Keratinocyte (primary cell): Measurements from ENCODE around the gene COG5. TPM values are rescaled to one million over a fixed set of nuclear protein-coding genes. Genes with fewer than 3 reads are reported as not detected.

Experiments used
- DNase-seq: peaks from one replicate; pipeline ENCODE4 v3.0.0-alpha.2; 2011; ENCODE audit warnings: low read depth, missing footprints, low spot score
- FAIRE-seq: peaks from 2 replicates; lab custom pipeline; 2011; peaks lifted over from hg19 to GRCh38; lab: Jason Lieb, UNC
- H2AFZ ChIP-seq: 2 replicates; pipeline ENCODE4 v1.6.0; 2012; ENCODE audit warnings: low read length, control low read depth, inconsistent platforms; ENCODE audit not compliant: control insufficient read depth
- H3K27ac ChIP-seq: 2 replicates; pipeline ENCODE4 v1.5.1; 2011; ENCODE audit warnings: low read length; ENCODE audit not compliant: control insufficient read depth, insufficient read depth
- H3K27me3 ChIP-seq: 3 replicates; pipeline ENCODE4 v1.6.0; 2011; ENCODE audit warnings: low read length; ENCODE audit not compliant: control insufficient read depth, insufficient read depth; ENCODE audit errors: extremely low read depth
- H3K36me3 ChIP-seq, 2 experiments: 2 replicates in 1 of 2; 3 replicates in 1 of 2; pipeline ENCODE4 v1.5.1; 2011; ENCODE audit warnings: low read length in 2 of 2, mild to moderate bottlenecking in 1 of 2; ENCODE audit not compliant: control insufficient read depth in 2 of 2, insufficient read depth in 2 of 2; ENCODE audit errors: extremely low read depth in 1 of 2
- H3K4me1 ChIP-seq: 3 replicates; pipeline ENCODE4 v1.5.1; 2011; ENCODE audit warnings: low read length; ENCODE audit not compliant: control insufficient read depth, insufficient read depth; ENCODE audit errors: extremely low read depth
- H3K4me2 ChIP-seq: 3 replicates; pipeline ENCODE4 v1.6.0; 2011; ENCODE audit warnings: low read depth, low read length; ENCODE audit not compliant: control insufficient read depth, insufficient read depth; ENCODE audit errors: extremely low read depth
- H3K4me3 ChIP-seq, 3 experiments: fragments of 200-600 bp in 1 of 3; sonication (generic) in 1 of 3; 2 replicates in 2 of 3; 3 replicates in 1 of 3; pipeline ENCODE4 v1.5.1; 2011 to 2016; ENCODE audit warnings: low read length in 3 of 3, mild to moderate bottlenecking in 3 of 3, control low read depth in 2 of 3, inconsistent platforms in 1 of 3, low read depth in 1 of 3, mixed read lengths in 1 of 3, mixed run types in 1 of 3, moderate library complexity in 1 of 3; ENCODE audit not compliant: control insufficient read depth in 2 of 3, insufficient read depth in 2 of 3; ENCODE audit errors: extremely low read depth in 1 of 3
- H3K79me2 ChIP-seq: 2 replicates; pipeline ENCODE4 v1.6.0; 2012; ENCODE audit warnings: low read length; ENCODE audit not compliant: control insufficient read depth, insufficient read depth
- H3K9ac ChIP-seq: 3 replicates; pipeline ENCODE4 v1.6.0; 2011; ENCODE audit warnings: low read length; ENCODE audit not compliant: control insufficient read depth, insufficient read depth; ENCODE audit errors: extremely low read depth
- H3K9me1 ChIP-seq: 3 replicates; pipeline ENCODE4 v1.6.0; 2011; ENCODE audit warnings: low read length; ENCODE audit not compliant: control insufficient read depth, insufficient read depth; ENCODE audit errors: extremely low read depth
- H3K9me3 ChIP-seq: 2 replicates; pipeline ENCODE4 v1.5.1; 2012; ENCODE audit warnings: low read depth, low read length; ENCODE audit not compliant: control insufficient read depth
- H4K20me1 ChIP-seq: 3 replicates; pipeline ENCODE4 v1.6.0; 2011; ENCODE audit warnings: low read length; ENCODE audit not compliant: control insufficient read depth, insufficient read depth; ENCODE audit errors: extremely low read depth
- CTCF ChIP-seq, 3 experiments: IDR thresholded peaks in 1 of 3; conservative IDR thresholded peaks in 1 of 3; optimal IDR thresholded peaks in 1 of 3; 2 replicates in 2 of 3; 3 replicates in 1 of 3; pipeline versions ENCODE3 to v1.5.1; 2011; ENCODE audit warnings: low read length in 3 of 3, mild to moderate bottlenecking in 3 of 3, moderate library complexity in 2 of 3, control low read depth in 1 of 3, inconsistent platforms in 1 of 3; ENCODE audit not compliant: insufficient read depth in 2 of 3; ENCODE audit errors: extremely low read depth in 1 of 3
- EZH2 ChIP-seq: IDR thresholded peaks from one replicate; pipeline ENCODE4 v1.6.1; 2012; ENCODE audit warnings: inconsistent platforms, mild to moderate bottlenecking, low read length, moderate library complexity
- dilution Hi-C: fragments of 300-500 bp; cut with MboI; formaldehyde crosslinking; loops from one replicate; pipeline ENCODE4 v1.7.0; 2020; ENCODE audit warnings: low sequenced_read_pairs; ENCODE audit not compliant: extremely low pct_ligation_motif_present
- polyA plus RNA-seq, 5 experiments: library from polyadenylated mRNA; depleted of rRNA in 3 of 5; stranded (reverse) in 3 of 5; stranded (forward) in 1 of 5; unstranded in 1 of 5; fragments of >200 nt; gene quantifications; 1 replicate in 1 of 5; 2 replicates in 3 of 5; 3 replicates in 1 of 5; pipeline versions ENCODE4 v1.2.1 to v1.2.3, GENCODE V29; 2011 to 2012; ENCODE audit warnings: missing spikeins in 2 of 5, low read depth in 1 of 5, low replicate concordance in 1 of 5

Gene COG5
- polyA plus RNA-seq, 1 donor (not counting 4 experiments of a cell fraction or from before 2014, with no cell fraction given), result 50.7 TPM

GRCh38 chr7:107573537-107573936, 9.8 kb upstream of the COG5 start:
- no peak overlapping the region for H2AFZ ChIP-seq
- DNase-seq, result no peak
- no peak overlapping the region for H3K27ac ChIP-seq
- H3K9me1 ChIP-seq, result no peaks in the 10 kb centered on the region
- no peak for TF ChIP-seq CTCF (optimal IDR thresholded peaks at IDR 0.05 in 1 of 3, IDR thresholded peaks at IDR 0.05 in 1 of 3, conservative IDR thresholded peaks at IDR 0.05 in 1 of 3; ENCODE audit: extremely low read depth in 1 of 3, insufficient read depth in 2 of 3, low read length in 3 of 3)
- no peak for TF ChIP-seq EZH2
- no peak overlapping the region for H3K4me2 ChIP-seq
- H3K4me1 ChIP-seq, result no peaks in the 10 kb centered on the region
- dilution Hi-C loops, result no loop called here
- no peaks in the 10 kb centered on the region for H3K27me3 ChIP-seq
- peaks cover 1 to 15% of the 10 kb centered on the region in 2 experiments for H3K36me3 ChIP-seq
- H4K20me1 ChIP-seq, result no peaks in the 10 kb centered on the region
- no peak overlapping the region for H3K4me3 ChIP-seq
- no peaks in the 10 kb centered on the region for H3K9me3 ChIP-seq
- no peak for FAIRE-seq
- no peak overlapping the region for H3K9ac ChIP-seq
- H3K79me2 ChIP-seq, result no peaks in the 10 kb centered on the region

- Histone ChIP-seq H3K4me2 (no peak overlapping the region), H3K27me3 (no peaks in the 10 kb centered on the region), H3K9me3 (no peaks in the 10 kb centered on the region), H3K79me2 (peaks cover 8% of the 10 kb centered on the region), H2AFZ (no peak overlapping the region), H3K9ac (no peak overlapping the region), H3K9me1 (no peaks in the 10 kb centered on the region), H3K4me3 (no peak overlapping the region), H3K27ac (no peak overlapping the region), H3K36me3 (peaks cover 0 to 12% of the 10 kb centered on the region in 2 experiments), H3K4me1 (peaks cover 7% of the 10 kb centered on the region), H4K20me1 (no peaks in the 10 kb centered on the region)
- DNase-seq, result no peak
- TF ChIP-seq EZH2 (no peak), CTCF (optimal IDR thresholded peaks at IDR 0.05 in 1 of 3, IDR thresholded peaks at IDR 0.05 in 1 of 3, conservative IDR thresholded peaks at IDR 0.05 in 1 of 3; ENCODE audit: extremely low read depth in 1 of 3, insufficient read depth in 2 of 3, low read length in 3 of 3) (no peak)
- FAIRE-seq, result no peak
- dilution Hi-C loops, result no loop called here
Measured at GRCh38 chr7:107570298-107570697, 6.6 kb upstream of the COG5 start.
